A549 (cell line): ENCODE results near the gene CFH.

ENCODE experiments used
- CHD2 ChIP-seq: fragments of 150-350 bp; IDR thresholded peaks from 2 replicates; pipeline ENCODE4 v1.6.1; 2014; ENCODE audit warnings: low read length; ENCODE audit not compliant: partially characterized antibody
- ESRRA ChIP-seq: fragments of 150-350 bp; IDR thresholded peaks from 2 replicates; pipeline ENCODE4 v1.6.1; 2014; ENCODE audit warnings: mild to moderate bottlenecking, low read length, borderline replicate concordance
- HEYL ChIP-seq: fragments of 250-450 bp; sonication (Bioruptor Pico); IDR thresholded peaks from 2 replicates; pipeline ENCODE4 v1.8.0; 2021; ENCODE audit warnings: mild to moderate bottlenecking, moderate library complexity
- NFE2L2 ChIP-seq: fragments of 150-350 bp; conservative IDR thresholded peaks from 2 replicates; pipeline ENCODE4 v1.6.1; 2014; ENCODE audit warnings: low read length
- POLR2A ChIP-seq: IDR thresholded peaks from 2 replicates; pipeline ENCODE4 v1.6.1; 2012; ENCODE audit warnings: mild to moderate bottlenecking, low read length
- REST ChIP-seq: fragments of 200-600 bp; sonication (generic); IDR thresholded peaks from 2 replicates; pipeline ENCODE4 v1.6.1; 2016; ENCODE audit warnings: antibody characterized with exemption, mild to moderate bottlenecking, moderate library complexity
- SREBF2 ChIP-seq: fragments of 450-650 bp; IDR thresholded peaks from 2 replicates; pipeline ENCODE4 v1.6.1; 2014; ENCODE audit warnings: mild to moderate bottlenecking, moderate library complexity
- TFCP2L1 ChIP-seq: fragments of 250-450 bp; sonication (Bioruptor Pico); IDR thresholded peaks from 2 replicates; pipeline ENCODE4 v1.5.0; 2021; ENCODE audit warnings: mild to moderate bottlenecking
- TF ChIP-seq, protein P1 (sequence below): fragments of >200 bp; sonication (Bioruptor Twin); formaldehyde crosslinking; IDR thresholded peaks from 3 replicates; pipeline ENCODE4 v1.5.1; 2016

GRCh38 chr1:196773713-196774112 lies 121.9 kb downstream of the CFH start:
- no peak for TF ChIP-seq CHD2
- TF ChIP-seq, protein P1, sequence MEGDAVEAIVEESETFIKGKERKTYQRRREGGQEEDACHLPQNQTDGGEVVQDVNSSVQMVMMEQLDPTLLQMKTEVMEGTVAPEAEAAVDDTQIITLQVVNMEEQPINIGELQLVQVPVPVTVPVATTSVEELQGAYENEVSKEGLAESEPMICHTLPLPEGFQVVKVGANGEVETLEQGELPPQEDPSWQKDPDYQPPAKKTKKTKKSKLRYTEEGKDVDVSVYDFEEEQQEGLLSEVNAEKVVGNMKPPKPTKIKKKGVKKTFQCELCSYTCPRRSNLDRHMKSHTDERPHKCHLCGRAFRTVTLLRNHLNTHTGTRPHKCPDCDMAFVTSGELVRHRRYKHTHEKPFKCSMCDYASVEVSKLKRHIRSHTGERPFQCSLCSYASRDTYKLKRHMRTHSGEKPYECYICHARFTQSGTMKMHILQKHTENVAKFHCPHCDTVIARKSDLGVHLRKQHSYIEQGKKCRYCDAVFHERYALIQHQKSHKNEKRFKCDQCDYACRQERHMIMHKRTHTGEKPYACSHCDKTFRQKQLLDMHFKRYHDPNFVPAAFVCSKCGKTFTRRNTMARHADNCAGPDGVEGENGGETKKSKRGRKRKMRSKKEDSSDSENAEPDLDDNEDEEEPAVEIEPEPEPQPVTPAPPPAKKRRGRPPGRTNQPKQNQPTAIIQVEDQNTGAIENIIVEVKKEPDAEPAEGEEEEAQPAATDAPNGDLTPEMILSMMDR: no peak
- no peak for TF ChIP-seq SREBF2
- TF ChIP-seq NFE2L2: no peak
- TF ChIP-seq TFCP2L1 (CRISPR knock-in tag): no peak
- TF ChIP-seq POLR2A: no peak
- TF ChIP-seq HEYL (CRISPR knock-in tag): no peak
- TF ChIP-seq ESRRA: no peak
- TF ChIP-seq REST: no peak
